HG03558 (cell line): ENCODE results near the gene ZYX.

Source experiments
- ATAC-seq: cut with Tn5 transposase; IDR thresholded peaks from one replicate; pipeline ENCODE4 v1.9.1; 2021; ENCODE audit warnings: moderate number of reproducible peaks; ENCODE audit not compliant: unreplicated experiment; ENCODE audit errors: extremely low read depth

Gene ZYX

GRCh38 chr7:143362131-143363015 is 18.8 kb upstream of the ZYX start, which contains the start of gene FAM131B:
Gene FAM131B (minus strand): TSS chr7:143362713. CDS start chr7:143362603, 110 bp downstream.
- no peak for ATAC-seq

DNA sequence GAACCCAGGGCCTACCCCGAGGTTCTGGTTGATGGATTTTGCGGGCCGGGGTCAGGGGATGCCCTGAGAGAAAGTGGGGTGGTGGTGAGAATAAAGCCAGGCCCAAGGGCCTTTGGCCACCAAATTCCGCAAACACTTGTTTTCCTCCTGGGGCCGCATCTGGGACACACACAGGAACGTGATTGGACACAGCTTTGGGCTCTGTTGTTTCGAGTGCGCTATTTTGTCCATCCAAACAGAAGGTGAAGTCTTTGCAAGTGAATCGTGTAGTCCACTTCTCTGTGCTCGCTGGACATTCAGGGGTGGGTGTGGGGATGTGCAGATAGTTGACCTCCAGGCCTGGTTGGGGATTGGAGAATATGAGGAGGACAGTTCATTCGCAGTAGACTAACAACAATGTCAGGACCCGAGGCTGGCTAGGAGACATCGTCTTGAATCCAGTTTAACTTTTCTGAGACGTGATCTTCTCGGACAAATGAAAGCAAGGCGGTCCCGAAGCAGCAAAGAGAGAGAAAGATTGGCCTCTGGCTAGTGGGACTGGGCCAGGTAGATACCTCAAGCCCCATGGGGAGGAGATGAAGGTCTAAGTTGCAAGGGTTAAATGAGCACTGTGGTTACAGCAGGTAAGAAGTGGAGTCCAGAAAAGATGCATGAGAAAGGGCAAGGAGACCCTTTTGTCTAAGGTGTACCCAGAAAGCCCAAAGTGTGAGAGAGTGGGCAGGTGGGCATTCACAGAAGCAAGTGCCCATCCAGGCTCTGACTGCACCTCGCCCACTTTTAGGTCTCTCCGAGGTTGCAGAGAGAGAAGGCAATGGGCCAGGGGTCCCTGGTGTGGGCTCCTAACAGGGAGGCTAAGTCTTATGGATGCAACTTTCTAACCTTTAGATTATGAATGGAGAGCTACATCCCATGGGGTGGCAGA is 17.9 kb upstream of the ZYX start:
- no peak for ATAC-seq

DNA sequence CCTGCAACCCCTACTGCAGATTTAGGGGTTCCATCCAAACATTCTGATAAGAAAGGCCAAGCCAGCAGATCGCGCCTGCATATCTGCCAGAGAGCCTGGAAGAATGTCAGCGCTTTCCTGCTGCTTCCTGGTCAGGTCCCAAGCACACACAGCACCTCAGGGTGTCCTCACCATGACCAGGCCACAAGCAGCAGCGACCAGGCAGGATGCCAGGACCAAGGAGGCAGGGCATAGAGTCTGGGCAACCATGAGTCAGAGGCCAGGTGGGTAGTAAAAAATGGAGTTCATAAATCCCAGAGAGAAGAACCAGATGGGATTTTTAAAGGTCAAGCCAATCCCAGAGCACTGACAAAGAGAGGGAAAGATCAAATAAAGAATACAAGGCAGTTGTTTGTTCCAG is 13.2 kb upstream of the ZYX start:
- ATAC-seq: no peak

DNA sequence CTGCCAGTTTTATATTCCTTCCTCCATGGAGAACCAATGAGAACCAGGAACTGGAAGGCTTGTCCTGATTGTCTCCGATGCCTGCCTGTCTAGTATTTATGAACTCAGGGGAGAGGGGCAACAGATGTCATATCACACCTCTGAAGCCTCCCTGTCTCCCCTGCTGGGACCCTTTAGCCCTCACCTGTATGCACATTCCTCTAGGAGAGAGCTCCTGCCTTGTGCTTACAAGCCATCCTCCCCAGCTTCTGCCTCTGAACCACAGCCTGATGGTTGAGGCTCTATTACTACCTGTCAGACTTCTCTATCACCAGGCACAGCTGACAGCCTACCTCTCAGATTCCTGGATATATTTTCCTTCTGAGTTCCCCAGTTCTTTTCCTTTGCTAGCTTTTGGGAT is 12.8 kb upstream of the ZYX start:
- ATAC-seq: no peak

GRCh38 chr7:143369678-143370651 is 11.2 kb upstream of the ZYX start:
- no peak for ATAC-seq

DNA sequence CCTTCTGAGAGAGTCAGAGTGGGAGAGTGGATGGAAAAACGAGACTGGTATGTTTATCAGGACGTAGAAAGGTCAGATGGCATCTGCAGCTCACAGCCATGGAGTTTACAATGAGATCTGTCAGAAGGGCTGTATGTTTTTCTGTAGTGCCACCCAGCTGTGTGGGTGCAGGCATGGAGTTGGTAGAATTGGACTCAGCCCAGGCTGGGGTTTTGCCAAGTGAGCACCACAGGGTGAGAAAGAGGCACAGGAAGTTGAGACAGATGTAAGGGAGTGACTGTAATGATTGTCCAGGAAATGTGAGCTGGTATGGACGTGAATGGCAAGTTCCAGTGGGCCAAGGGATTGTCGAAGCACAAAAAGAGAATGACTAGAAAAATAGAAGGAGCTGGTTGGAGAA is 9.1 kb upstream of the ZYX start:
- ATAC-seq: no peak

DNA sequence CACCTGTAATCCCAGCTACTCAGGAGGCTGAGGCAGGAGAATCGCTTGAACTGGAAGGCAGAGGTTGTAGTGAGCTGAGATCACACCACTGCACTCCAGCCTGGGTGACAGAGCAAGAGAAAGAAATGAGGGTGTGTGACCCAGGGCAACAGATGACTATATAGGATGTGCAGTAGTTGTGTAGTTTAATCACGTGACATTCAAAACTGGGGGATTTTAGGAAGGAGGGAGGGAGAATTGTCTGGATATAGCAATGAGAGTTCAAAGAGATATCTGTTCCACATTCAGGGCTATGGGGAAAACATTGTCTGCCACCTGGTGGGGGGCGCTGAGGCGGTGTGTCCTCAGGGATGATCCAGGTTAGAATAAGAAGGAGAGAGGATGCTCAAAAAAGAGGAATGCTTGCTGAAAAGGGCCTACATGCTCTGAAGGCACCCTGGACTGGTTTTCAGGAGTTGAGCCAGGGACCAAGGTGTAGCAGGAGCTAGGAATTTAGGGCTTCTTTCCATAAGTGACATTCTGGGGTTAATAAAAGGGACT is 7.8 kb upstream of the ZYX start:
- ATAC-seq: no peak

DNA sequence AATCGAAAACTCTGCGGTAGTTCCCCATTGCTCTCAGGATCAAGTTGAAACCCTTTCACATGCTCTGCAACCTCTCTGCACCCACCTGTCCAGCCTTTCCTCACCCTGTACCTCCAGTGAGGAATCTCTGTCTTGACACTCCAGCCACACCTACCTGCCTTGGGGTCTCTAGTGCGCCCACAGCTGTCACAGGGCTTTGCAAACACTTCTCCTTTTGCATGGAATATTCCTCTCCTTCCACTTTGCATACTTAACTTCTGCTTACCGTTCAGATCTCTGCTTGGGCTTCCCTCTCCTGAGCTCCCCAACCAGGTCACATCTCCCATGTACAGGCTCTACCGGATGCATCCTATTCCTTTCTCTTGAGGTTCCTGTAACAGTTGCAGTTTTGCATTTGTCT is 6.6 kb upstream of the ZYX start:
- ATAC-seq: no peak

DNA sequence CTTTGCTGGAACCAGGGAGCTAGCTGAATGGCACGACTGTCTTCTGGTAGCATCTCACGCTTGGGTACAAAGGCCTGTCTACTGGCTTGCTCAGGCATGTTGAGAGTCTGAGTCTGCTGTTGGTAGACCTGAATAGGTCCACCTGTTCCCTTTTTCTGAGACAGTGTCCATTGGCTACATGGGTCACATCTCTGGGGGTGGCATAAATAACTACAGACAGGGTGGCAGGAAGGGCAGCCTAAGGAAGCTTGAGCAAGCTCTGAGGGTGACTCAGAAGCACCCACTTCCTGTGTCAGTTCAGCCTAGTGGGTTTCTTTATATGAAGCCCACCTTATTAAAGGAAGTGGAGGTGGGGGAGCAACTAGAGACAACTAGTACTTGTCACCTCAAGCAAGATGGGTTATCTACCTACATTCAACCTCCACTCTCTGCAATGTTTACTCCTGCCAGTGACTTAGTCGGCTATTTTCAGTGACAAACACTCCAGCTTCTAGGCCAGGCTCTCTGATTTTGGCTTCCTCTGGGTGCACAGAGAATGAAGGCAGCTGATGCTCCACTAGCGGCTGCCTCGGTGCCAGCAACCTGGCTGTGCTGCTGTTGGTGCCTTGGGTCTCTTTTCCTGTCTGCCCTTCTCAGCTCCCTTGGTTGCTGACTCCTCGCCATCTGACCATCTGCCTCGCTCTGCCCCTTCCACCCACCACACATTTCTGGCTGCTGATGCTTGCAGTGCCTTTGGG is 5.7 kb upstream of the ZYX start:
- ATAC-seq: no peak

- no peak for ATAC-seq
These were observed 4.7 kb upstream of the ZYX start for GRCh38 chr7:143376396-143376795.

- peak; percentile 0 for ATAC-seq
These were observed 1.4 kb upstream of the ZYX start for GRCh38 chr7:143379611-143380259.

- ATAC-seq: peak; percentile 28
These were observed 892 bp upstream of the ZYX start for GRCh38 chr7:143380260-143380645.

GRCh38 chr7:143381427-143382125 is 431 bp downstream of the ZYX start:
- peak; percentile 1 for ATAC-seq

GRCh38 chr7:143382126-143382790 is 1.1 kb downstream of the ZYX start:
- ATAC-seq: no peak

GRCh38 chr7:143382791-143383641 is 1.9 kb downstream of the ZYX start:
- ATAC-seq: no peak

DNA sequence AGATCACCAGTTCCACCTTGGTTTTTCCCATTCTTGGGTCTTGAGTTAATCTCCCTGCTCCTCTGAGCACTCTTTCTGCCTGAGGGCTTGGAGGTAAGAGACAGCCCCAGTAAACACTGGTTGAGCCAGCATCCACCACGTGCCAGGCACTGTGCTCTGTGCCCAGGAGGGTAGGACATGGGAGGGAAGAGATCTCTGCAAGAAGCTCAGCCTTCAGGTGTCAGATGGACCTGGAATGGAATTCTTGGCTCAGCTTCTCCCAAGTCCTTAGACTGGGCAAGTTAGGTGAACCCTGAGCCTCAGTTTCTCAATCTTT is 2.5 kb downstream of the ZYX start:
- ATAC-seq: no peak

GRCh38 chr7:143384148-143384547 is 3.0 kb downstream of the ZYX start:
- no peak for ATAC-seq
